Measurements from ENCODE around the gene RPL28. TPM values are rescaled to one million over a fixed set of nuclear protein-coding genes. Genes with fewer than 3 reads are reported as not detected.

RPL28 gene
- total RNA-seq, 5 donors from 2014 or later (not counting 1 experiment from before 2014, with no cell fraction given), result 3,465 to 4,436 (median 4,286) TPM

DNA sequence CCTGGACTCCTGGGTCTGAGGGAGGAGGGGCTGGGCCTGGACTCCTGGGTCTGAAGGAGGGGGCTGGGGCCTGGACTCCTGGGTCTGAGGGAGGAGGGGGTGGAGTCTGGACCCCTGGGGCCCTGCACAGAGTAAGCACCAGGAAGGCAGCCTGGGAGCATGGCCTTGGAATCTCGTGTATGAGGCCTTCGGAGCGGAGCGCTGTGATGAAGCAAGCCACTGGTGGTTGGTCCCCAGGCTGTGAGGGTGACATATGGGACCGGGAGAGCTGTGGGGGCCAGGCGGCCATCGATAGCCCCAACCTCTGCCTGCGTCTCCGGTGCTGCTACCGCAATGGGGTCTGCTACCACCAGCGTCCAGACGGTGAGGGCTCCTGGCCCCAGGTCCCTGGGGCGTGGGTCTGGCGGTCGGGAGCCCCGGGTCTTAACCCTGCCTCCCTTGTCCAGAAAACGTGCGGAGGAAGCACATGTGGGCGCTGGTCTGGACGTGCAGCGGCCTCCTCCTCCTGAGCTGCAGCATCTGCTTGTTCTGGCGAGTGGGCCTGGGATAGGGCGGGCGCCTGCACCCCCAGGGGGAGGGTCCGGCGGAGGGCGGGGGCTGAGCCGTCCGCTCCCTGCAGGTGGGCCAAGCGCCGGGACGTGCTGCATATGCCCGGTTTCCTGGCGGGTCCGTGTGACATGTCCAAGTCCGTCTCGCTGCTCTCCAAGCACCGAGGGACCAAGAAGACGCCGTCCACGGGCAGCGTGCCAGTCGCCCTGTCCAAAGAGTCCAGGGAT is 8.2 kb upstream of the RPL28 start:
- Mint-ChIP-seq H3K4me1 (peaks cover 12 to 15% (median 13%) of the 10 kb centered on the region in 3 donors), H3K27me3 (peaks cover 6 to 18% of the 10 kb centered on the region in 2 donors), H3K27ac (no peak overlapping the region), H3K4me3 (no peak overlapping the region), H3K36me3 (peaks cover 3% of the 10 kb centered on the region), H3K9me3 (no peaks in the 10 kb centered on the region)
- H3K36me3 ChIP-seq (ENCODE audit: control insufficient read depth in 2 of 2, extremely low read depth in 1 of 2, insufficient read depth in 1 of 2, low read length in 1 of 2), result peaks cover 0 to 4% of the 10 kb centered on the region in 2 donors
- no peak overlapping the region for H3K27ac ChIP-seq (ENCODE audit: low read length)
- H3K4me1 ChIP-seq (ENCODE audit: control insufficient read depth in 1 of 2, extremely low read depth in 1 of 2, insufficient read depth in 2 of 2, low read length in 2 of 2), result peaks cover 0 to 2% of the 10 kb centered on the region in 2 experiments
- ChIA-PET POLR2A (no interaction called here), CTCF (no interaction called here)
- ATAC-seq (replicated peaks in 1 of 4) (no peak), DNase-seq (no peak)
- H3K27me3 ChIP-seq (replicated peaks in 1 of 2; ENCODE audit: control insufficient read depth in 2 of 2, extremely low read depth in 1 of 2, insufficient read depth in 2 of 2, low read length in 1 of 2), result peaks cover 0 to 45% of the 10 kb centered on the region in 2 experiments
- WGBS (ENCODE audit: insufficient coverage), result 75% methylated on average over 43 of the region's 43 CpGs
- H3K9me3 ChIP-seq, result no peaks in the 10 kb centered on the region
- no peak overlapping the region for H3K4me3 ChIP-seq (ENCODE audit: control insufficient read depth in 1 of 2, extremely low read depth in 1 of 2, low read length in 1 of 2)

- no peaks in the 10 kb centered on the region for H3K9me3 ChIP-seq
- Mint-ChIP-seq H3K27me3 (peaks cover 0 to 12% of the 10 kb centered on the region in 2 donors), H3K36me3 (peaks cover 3% of the 10 kb centered on the region), H3K9me3 (no peaks in the 10 kb centered on the region), H3K27ac (peak overlapping the region in 1 of 2 donors; percentile 52), H3K4me1 (peaks cover 19 to 21% (median 20%) of the 10 kb centered on the region in 3 donors), H3K4me3 (no peak overlapping the region)
- H3K27ac ChIP-seq (ENCODE audit: low read length), result no peak overlapping the region
- H3K4me1 ChIP-seq (ENCODE audit: control insufficient read depth in 1 of 2, extremely low read depth in 1 of 2, insufficient read depth in 2 of 2, low read length in 2 of 2), result peaks cover 0 to 12% of the 10 kb centered on the region in 2 experiments
- CTCF ChIA-PET, result no interaction called here
- no peak overlapping the region for H3K4me3 ChIP-seq (ENCODE audit: control insufficient read depth in 1 of 2, extremely low read depth in 1 of 2, low read length in 1 of 2)
- H3K36me3 ChIP-seq (ENCODE audit: control insufficient read depth in 2 of 2, extremely low read depth in 1 of 2, insufficient read depth in 1 of 2, low read length in 1 of 2), result peaks cover 0 to 4% of the 10 kb centered on the region in 2 donors
- 96% methylated on average over 10 of the region's 11 CpGs for WGBS (ENCODE audit: insufficient coverage)
- DNase-seq (no peak), ATAC-seq (replicated peaks in 1 of 4) (no peak)
- POLR2A ChIA-PET, result no interaction called here
- H3K27me3 ChIP-seq (replicated peaks in 1 of 2; ENCODE audit: control insufficient read depth in 2 of 2, extremely low read depth in 1 of 2, insufficient read depth in 2 of 2, low read length in 1 of 2), result peaks cover 0 to 28% of the 10 kb centered on the region in 2 experiments
Measured at GRCh38 chr19:55379174-55379573, 6.6 kb upstream of the RPL28 start.

- peak overlapping the region; percentile 76 to 100 (median 83) for H3K4me3 Mint-ChIP-seq
- Histone ChIP-seq H3K27ac (ENCODE audit: low read length) (no peak overlapping the region), H3K4me1 (ENCODE audit: control insufficient read depth in 1 of 2, extremely low read depth in 1 of 2, insufficient read depth in 2 of 2, low read length in 2 of 2) (peaks cover 12 to 34% of the 10 kb centered on the region in 2 experiments), H3K9me3 (no peaks in the 10 kb centered on the region), H3K36me3 (ENCODE audit: control insufficient read depth in 2 of 2, extremely low read depth in 1 of 2, insufficient read depth in 1 of 2, low read length in 1 of 2) (peaks cover 0 to 7% of the 10 kb centered on the region in 2 donors), H3K27me3 (replicated peaks in 1 of 2; ENCODE audit: control insufficient read depth in 2 of 2, extremely low read depth in 1 of 2, insufficient read depth in 2 of 2, low read length in 1 of 2) (no peaks in the 10 kb centered on the region), H3K4me3 (ENCODE audit: control insufficient read depth in 1 of 2, extremely low read depth in 1 of 2, low read length in 1 of 2) (no peak overlapping the region)
- ATAC-seq (replicated peaks in 1 of 4), result no peak
- WGBS (ENCODE audit: insufficient coverage), result 99% methylated on average over 5 of the region's 5 CpGs
- H3K27me3 Mint-ChIP-seq, result no peaks in the 10 kb centered on the region
- peak overlapping the region in 1 of 2 donors; percentile 55 for H3K27ac Mint-ChIP-seq
- H3K9me3 Mint-ChIP-seq, result no peaks in the 10 kb centered on the region
- POLR2A ChIA-PET, result no interaction called here
- H3K36me3 Mint-ChIP-seq, result peaks cover 15% of the 10 kb centered on the region
- no peak for DNase-seq
- H3K4me1 Mint-ChIP-seq, result peaks cover 35 to 45% (median 42%) of the 10 kb centered on the region in 3 donors
- CTCF ChIA-PET, result no interaction called here
Measured at GRCh38 chr19:55382013-55382412, 3.7 kb upstream of the RPL28 start.

- H3K4me1 Mint-ChIP-seq, result peaks cover 41 to 51% (median 48%) of the 10 kb centered on the region in 3 donors
- Histone ChIP-seq H3K9me3 (no peaks in the 10 kb centered on the region), H3K36me3 (ENCODE audit: control insufficient read depth in 2 of 2, extremely low read depth in 1 of 2, insufficient read depth in 1 of 2, low read length in 1 of 2) (peaks cover 0 to 12% of the 10 kb centered on the region in 2 donors), H3K27me3 (replicated peaks in 1 of 2; ENCODE audit: control insufficient read depth in 2 of 2, extremely low read depth in 1 of 2, insufficient read depth in 2 of 2, low read length in 1 of 2) (no peaks in the 10 kb centered on the region), H3K27ac (ENCODE audit: low read length) (no peak overlapping the region), H3K4me1 (ENCODE audit: control insufficient read depth in 1 of 2, extremely low read depth in 1 of 2, insufficient read depth in 2 of 2, low read length in 2 of 2) (peaks cover 16 to 40% of the 10 kb centered on the region in 2 experiments), H3K4me3 (ENCODE audit: control insufficient read depth in 1 of 2, extremely low read depth in 1 of 2, low read length in 1 of 2) (no peak overlapping the region)
- WGBS (ENCODE audit: insufficient coverage), result 94% methylated on average over 3 of the region's 3 CpGs
- POLR2A ChIA-PET, result no interaction called here
- ATAC-seq (replicated peaks in 1 of 4) (no peak), DNase-seq (no peak)
- no peaks in the 10 kb centered on the region for H3K27me3 Mint-ChIP-seq
- peaks cover 18% of the 10 kb centered on the region for H3K36me3 Mint-ChIP-seq
- H3K4me3 Mint-ChIP-seq, result peak overlapping the region; percentile 76 to 100 (median 83)
- CTCF ChIA-PET, result no interaction called here
- H3K27ac Mint-ChIP-seq, result peak overlapping the region; percentile 76 to 83
- no peaks in the 10 kb centered on the region for H3K9me3 Mint-ChIP-seq
Measured at GRCh38 chr19:55382522-55383054, 3.1 kb upstream of the RPL28 start.

GRCh38 chr19:55383279-55384130 is 2.2 kb upstream of the RPL28 start:
- peak overlapping the region; percentile 58 for H3K27ac ChIP-seq (ENCODE audit: low read length)
- no peaks in the 10 kb centered on the region for H3K27me3 ChIP-seq (replicated peaks in 1 of 2; ENCODE audit: control insufficient read depth in 2 of 2, extremely low read depth in 1 of 2, insufficient read depth in 2 of 2, low read length in 1 of 2)
- DNase-seq, result peak in 18 of 35 experiments; percentile 13 to 67 (median 28)
- Mint-ChIP-seq H3K27ac (peak overlapping the region; percentile 76 to 83), H3K4me1 (peaks cover 50 to 60% (median 57%) of the 10 kb centered on the region in 3 donors), H3K36me3 (peaks cover 24% of the 10 kb centered on the region), H3K9me3 (no peaks in the 10 kb centered on the region), H3K4me3 (peak overlapping the region; percentile 76 to 100 (median 83)), H3K27me3 (no peaks in the 10 kb centered on the region)
- H3K4me3 ChIP-seq (ENCODE audit: control insufficient read depth in 1 of 2, extremely low read depth in 1 of 2, low read length in 1 of 2), result peak overlapping the region; percentile 45 to 48
- no peaks in the 10 kb centered on the region for H3K9me3 ChIP-seq
- H3K4me1 ChIP-seq (ENCODE audit: control insufficient read depth in 1 of 2, extremely low read depth in 1 of 2, insufficient read depth in 2 of 2, low read length in 2 of 2), result peaks cover 24 to 49% of the 10 kb centered on the region in 2 experiments
- WGBS (ENCODE audit: insufficient coverage), result 2% methylated on average over 72 of the region's 88 CpGs
- CTCF ChIA-PET, result interaction anchor here in 1 of 2 donors (0.6 to 2.1 kb wide), 2 partner anchors 44 to 294 kb away, joined by 6 to 9 read pairs; partner anchors contain the start of gene KMT5C
- POLR2A ChIA-PET, result interaction anchor here (0.6 to 1.2 kb wide), 3 partner anchors 17 to 106 kb away, joined by 3 to 7 read pairs (median 5); partner anchors contain the start of gene KMT5C (in 1 of the 2)
- peak in 3 of 4 experiments; percentile 3 to 6 (median 5) for ATAC-seq (replicated peaks in 1 of 4)
- peaks cover 4 to 22% of the 10 kb centered on the region in 2 donors for H3K36me3 ChIP-seq (ENCODE audit: control insufficient read depth in 2 of 2, extremely low read depth in 1 of 2, insufficient read depth in 1 of 2, low read length in 1 of 2)
